ENCODE results near the gene GDI1. TPM values are rescaled to one million over a fixed set of nuclear protein-coding genes. Genes with fewer than 3 reads are reported as not detected.
A peak's percentile ranks its signal among the peaks of the same experiment; 100 is the strongest.

The GDI1 gene
- total RNA-seq, 2 donors from 2014 or later, result 68.5 to 83.4 TPM

GRCh38 chrX:154489182-154489581 lies 52.2 kb downstream of the GDI1 start:
- no peaks in the 10 kb centered on the region for H3K9me3 ChIP-seq
- intact Hi-C loops (cut with DNase I), result no loop called here
- ATAC-seq (no peak), DNase-seq (no peak)
- no peaks in the 10 kb centered on the region for H3K27me3 ChIP-seq
- whole genome bisulfite sequencing, 2 donors, result 78% methylated on average over 4 of the region's 4 CpGs; no CpG with 5 or more reads in 1 of the 2 donors
- no peaks in the 10 kb centered on the region for H3K36me3 ChIP-seq (replicated peaks in 1 of 2; ENCODE audit: insufficient read depth in 1 of 2, low read depth in 2 of 2)
- H3K27ac ChIP-seq, result peak overlapping the region in 2 of 4 donors; percentile 96 to 97
- H3K4me3 ChIP-seq, result no peak overlapping the region
- no peak for TF ChIP-seq CTCF (IDR thresholded peaks at IDR 0.05)
- no peak for TF ChIP-seq POLR2A (IDR thresholded peaks at IDR 0.05)
- peaks cover 47% of the 10 kb centered on the region for H3K4me1 ChIP-seq

- TF ChIP-seq POLR2A (IDR thresholded peaks at IDR 0.05), result no peak
- intact Hi-C loops (cut with DNase I), result no loop called here
- WGBS, 2 donors, result 0% methylated on average over 1 to 13 of the region's 19 CpGs
- Histone ChIP-seq H3K4me3 (peak overlapping the region; percentile 2 to 17), H3K36me3 (replicated peaks in 1 of 2; ENCODE audit: insufficient read depth in 1 of 2, low read depth in 2 of 2) (no peaks in the 10 kb centered on the region), H3K4me1 (peaks cover 39% of the 10 kb centered on the region), H3K27ac (peak overlapping the region; percentile 82 to 97 (median 93)), H3K27me3 (no peaks in the 10 kb centered on the region), H3K9me3 (no peaks in the 10 kb centered on the region)
- peak; percentile 4 for ATAC-seq
- DNase-seq, result peak; percentile 25 to 36 (median 33)
These were observed 53.1 kb downstream of the GDI1 start for GRCh38 chrX:154490021-154490413.

- Histone ChIP-seq H3K9me3 (no peaks in the 10 kb centered on the region), H3K4me1 (peaks cover 34% of the 10 kb centered on the region), H3K27ac (peak within 1 kb of the TSS; percentile 82 to 97 (median 93)), H3K4me3 (peak within 1 kb of the TSS; percentile 2 to 17), H3K27me3 (no peaks in the 10 kb centered on the region), H3K36me3 (replicated peaks in 1 of 2; ENCODE audit: insufficient read depth in 1 of 2, low read depth in 2 of 2) (no peaks in the 10 kb centered on the region)
- DNase-seq (peak; percentile 92 to 96 (median 94)), ATAC-seq (peak; percentile 86)
- intact Hi-C loops (cut with DNase I), result no loop called here
- WGBS, 2 donors, result 0% methylated on average over 3 of the region's 71 CpGs; no CpG with 5 or more reads in 1 of the 2 donors
- TF ChIP-seq POLR2A (IDR thresholded peaks at IDR 0.05) (peak; percentile 91 to 93 (median 91)), CTCF (IDR thresholded peaks at IDR 0.05) (peak in 1 of 7 experiments; percentile 5)
These were observed 53.6 kb downstream of the GDI1 start, which contains the start of gene SLC10A3 for GRCh38 chrX:154490414-154491083. TSS of gene SLC10A3 (minus strand) at chrX:154490629. CDS start at chrX:154488940, 1,689 bp downstream.

Small RNA genes within 50 kb of the gene (microRNA-seq; reads per million reads assigned to microRNA genes)
- 0 to 0.47 reads per million in 2 donors for gene MIR6858 (ENCODE audit: borderline number of aligned reads in 2 of 2, borderline replicate concordance in 2 of 2)

Small RNA genes within 50 kb of the gene (small RNA-seq; reads per million reads assigned to genes)
- gene MIR6858 (not detected), gene SNORA70 (not detected)

Other genes with a start within 250 kb of the GDI1 start
- gene OPN1MW2, start 217.4 kb upstream of the GDI1 start, total RNA-seq, result not detected
- not detected for gene OPN1MW3, start 179.6 kb upstream of the GDI1 start, total RNA-seq
- gene TEX28, start 142.0 kb upstream of the GDI1 start, total RNA-seq, result not detected
- gene TKTL1, start 141.4 kb upstream of the GDI1 start, total RNA-seq, result not detected
- gene FLNA, start 62.5 kb upstream of the GDI1 start, total RNA-seq, result 100 to 1,000 TPM; 230 to 308 TPM
- gene EMD, start 57.9 kb upstream of the GDI1 start, total RNA-seq, result 10 to 100 TPM; 23.6 to 28.3 TPM
- gene RPL10, start 38.8 kb upstream of the GDI1 start, total RNA-seq, result 1,000 to 10,000 TPM; 1,426 to 2,757 TPM
- gene DNASE1L1, start 27.9 kb upstream of the GDI1 start, total RNA-seq, result 10 to 100 TPM in 1 of 2 donors, 1 to 10 TPM in 1; 9.6 to 16.1 TPM
- gene TAFAZZIN, start 25.6 kb upstream of the GDI1 start, total RNA-seq, result 10 to 100 TPM; 42.0 to 97.6 TPM
- gene ATP6AP1, start 8.5 kb upstream of the GDI1 start, total RNA-seq, result 10 to 100 TPM; 49.8 to 51.4 TPM
- 10 to 100 TPM; 14.5 to 48.8 TPM for gene FAM50A, start 7.0 kb downstream of the GDI1 start, total RNA-seq
- 10 to 100 TPM in 1 of 2 donors, 1 to 10 TPM in 1; 7.3 to 19.1 TPM for gene PLXNA3, start 21.1 kb downstream of the GDI1 start, total RNA-seq
- 10 to 100 TPM; 20.2 to 27.4 TPM for gene LAGE3, start 42.1 kb downstream of the GDI1 start, total RNA-seq
- 10 to 100 TPM; 24.9 to 34.9 TPM for gene UBL4A, start 49.5 kb downstream of the GDI1 start, total RNA-seq
- 10 to 100 TPM; 18.9 to 24.7 TPM for gene SLC10A3, start 53.5 kb downstream of the GDI1 start, total RNA-seq
- 10 to 100 TPM; 32.3 to 48.3 TPM for gene FAM3A, start 79.1 kb downstream of the GDI1 start, total RNA-seq
- gene G6PD, start 109.7 kb downstream of the GDI1 start, total RNA-seq, result 10 to 100 TPM in 1 of 2 donors, 1 to 10 TPM in 1; 7.6 to 16.1 TPM
- 10 to 100 TPM in 1 of 2 donors, 1 to 10 TPM in 1; 9.9 to 11.9 TPM for gene IKBKG, start 110.5 kb downstream of the GDI1 start, total RNA-seq
- gene CTAG1A, start 148.0 kb downstream of the GDI1 start, total RNA-seq, result not detected
- not detected for gene CTAG1B, start 182.1 kb downstream of the GDI1 start, total RNA-seq
- not detected for gene CTAG2, start 216.4 kb downstream of the GDI1 start, total RNA-seq

Data from body of pancreas (tissue), 4 donors.